VCaP (cell line): Measurements from ENCODE around the gene ADAM22.

Source experiments
- H3K27ac ChIP-seq: fragments of 450-650 bp; 2 replicates; pipeline ENCODE4 v1.5.1; 2017
- TF ChIP-seq, protein P1 (sequence below): fragments of 450-650 bp; conservative IDR thresholded peaks from 2 replicates; pipeline ENCODE4 v1.5.1; 2017; ENCODE audit warnings: mild to moderate bottlenecking, moderate library complexity

The ADAM22 gene

DNA sequence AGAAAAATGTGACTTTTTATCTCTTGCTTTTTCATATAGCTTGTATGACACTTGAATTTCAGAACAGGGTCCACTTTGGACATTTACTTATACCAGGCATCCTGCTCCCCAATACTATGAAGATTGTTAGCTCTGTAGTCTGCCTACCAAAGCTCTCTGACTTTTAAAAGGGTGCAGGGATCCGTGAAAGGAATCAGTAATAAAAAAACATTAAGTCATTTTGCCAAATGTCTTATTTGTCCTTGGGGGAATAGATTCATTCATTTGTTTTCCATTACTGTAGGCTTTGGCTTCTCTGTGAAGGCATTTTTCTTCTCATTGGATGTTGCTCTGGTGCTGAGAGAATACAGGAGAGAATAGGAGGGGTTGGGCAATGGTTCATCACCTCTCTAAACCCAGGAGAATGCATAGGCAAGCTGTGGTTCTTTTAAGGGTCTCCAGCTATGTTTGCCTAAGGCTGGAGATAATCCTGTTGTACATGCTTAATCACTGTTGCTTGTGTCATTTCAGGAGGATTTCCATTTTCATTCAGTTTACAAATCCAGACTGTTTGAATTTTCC, 182.3 kb downstream of the ADAM22 start:
- TF ChIP-seq, protein P1, sequence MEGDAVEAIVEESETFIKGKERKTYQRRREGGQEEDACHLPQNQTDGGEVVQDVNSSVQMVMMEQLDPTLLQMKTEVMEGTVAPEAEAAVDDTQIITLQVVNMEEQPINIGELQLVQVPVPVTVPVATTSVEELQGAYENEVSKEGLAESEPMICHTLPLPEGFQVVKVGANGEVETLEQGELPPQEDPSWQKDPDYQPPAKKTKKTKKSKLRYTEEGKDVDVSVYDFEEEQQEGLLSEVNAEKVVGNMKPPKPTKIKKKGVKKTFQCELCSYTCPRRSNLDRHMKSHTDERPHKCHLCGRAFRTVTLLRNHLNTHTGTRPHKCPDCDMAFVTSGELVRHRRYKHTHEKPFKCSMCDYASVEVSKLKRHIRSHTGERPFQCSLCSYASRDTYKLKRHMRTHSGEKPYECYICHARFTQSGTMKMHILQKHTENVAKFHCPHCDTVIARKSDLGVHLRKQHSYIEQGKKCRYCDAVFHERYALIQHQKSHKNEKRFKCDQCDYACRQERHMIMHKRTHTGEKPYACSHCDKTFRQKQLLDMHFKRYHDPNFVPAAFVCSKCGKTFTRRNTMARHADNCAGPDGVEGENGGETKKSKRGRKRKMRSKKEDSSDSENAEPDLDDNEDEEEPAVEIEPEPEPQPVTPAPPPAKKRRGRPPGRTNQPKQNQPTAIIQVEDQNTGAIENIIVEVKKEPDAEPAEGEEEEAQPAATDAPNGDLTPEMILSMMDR = no peak
- H3K27ac ChIP-seq = no peak overlapping the region

DNA sequence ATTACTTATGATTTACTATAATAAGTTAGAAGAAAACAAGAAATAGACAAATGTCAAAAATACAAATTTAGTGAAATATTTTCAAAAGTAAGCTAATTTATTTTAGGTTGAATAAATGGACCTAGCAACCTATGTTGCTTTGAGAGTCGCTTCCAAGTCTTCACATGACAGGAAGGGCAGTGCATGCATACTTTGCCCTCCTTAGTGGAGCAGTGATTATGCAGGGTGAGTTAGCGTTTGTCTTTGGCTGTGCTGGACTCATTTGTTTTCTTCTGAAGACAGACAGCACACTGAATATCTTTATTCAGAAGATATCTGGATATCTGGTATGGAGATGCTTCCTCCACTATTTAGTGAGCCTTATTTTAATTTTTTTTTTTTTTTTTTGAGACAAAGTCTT, 183.3 kb downstream of the ADAM22 start:
- H3K27ac ChIP-seq = no peak overlapping the region
- TF ChIP-seq, protein P1 = no peak

DNA sequence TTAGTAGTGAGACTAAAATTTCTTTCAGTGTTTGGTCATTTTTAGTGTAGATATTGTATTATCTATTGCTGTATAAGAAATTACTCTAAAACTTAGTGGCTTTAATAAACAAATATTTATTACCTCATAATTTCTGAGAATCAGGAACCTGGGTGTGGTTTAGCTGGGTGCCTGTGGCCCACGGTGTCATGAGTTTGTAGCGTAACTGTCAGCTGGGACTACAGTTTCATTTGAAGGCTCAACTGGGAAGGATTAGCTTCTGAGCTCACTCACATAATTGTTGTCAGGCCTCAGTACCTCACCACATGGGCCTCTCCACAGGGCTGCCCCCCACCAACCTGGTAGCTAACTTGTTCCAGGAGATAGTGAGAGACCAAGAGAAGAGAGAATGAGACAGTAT, 187.3 kb downstream of the ADAM22 start:
- TF ChIP-seq, protein P1 = no peak
- no peak overlapping the region for H3K27ac ChIP-seq

DNA sequence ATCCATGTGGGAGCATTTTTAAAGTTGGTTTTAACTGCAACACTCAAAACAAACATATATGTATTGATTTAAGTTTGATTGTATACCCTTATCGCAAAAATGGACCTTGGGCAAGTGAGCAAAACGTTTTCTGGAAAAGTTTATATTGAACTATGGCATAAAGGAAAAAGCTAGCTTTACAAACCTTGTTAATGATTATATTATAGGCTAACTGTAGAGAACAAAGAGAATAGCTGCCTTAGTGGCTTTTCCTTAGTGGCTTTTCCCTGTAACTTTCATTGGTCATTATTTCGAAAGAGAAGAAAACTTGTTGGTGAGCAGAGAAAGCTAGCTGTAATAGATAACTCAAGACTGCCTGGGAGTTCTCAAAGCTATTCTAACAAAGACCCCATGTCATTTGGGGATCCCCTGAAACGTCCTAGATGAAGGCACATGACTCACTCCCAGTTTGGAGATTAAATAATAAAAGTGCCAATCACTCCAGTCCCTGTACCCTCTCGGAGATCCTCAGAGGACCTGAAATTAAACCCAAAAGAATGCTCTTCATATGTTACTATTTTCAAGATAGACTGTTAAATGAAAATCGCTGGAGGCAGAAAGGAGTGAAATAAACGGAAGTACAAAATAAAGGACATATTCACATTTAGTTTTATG, 193.7 kb downstream of the ADAM22 start:
- TF ChIP-seq, protein P1 = no peak
- no peak overlapping the region for H3K27ac ChIP-seq

DNA sequence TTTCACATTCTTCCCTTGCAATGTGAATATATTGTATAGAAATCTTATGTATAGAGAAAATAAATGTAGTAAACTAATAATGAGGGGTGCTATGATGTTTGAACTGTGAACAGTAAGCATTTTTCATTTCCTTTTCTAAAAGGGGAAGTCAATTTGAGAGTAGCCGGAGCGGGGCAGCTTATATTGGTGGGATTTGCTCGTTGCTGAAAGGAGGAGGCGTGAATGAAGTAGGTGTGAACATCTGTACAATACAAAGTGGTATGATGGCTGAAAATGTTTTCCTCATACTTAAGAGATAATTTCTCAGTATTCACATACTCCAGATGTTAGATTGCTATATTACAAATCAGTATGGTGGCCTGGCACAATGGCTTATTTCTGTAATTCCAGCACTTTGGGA, 198.7 kb downstream of the ADAM22 start:
- no peak overlapping the region for H3K27ac ChIP-seq
- TF ChIP-seq, protein P1 = no peak

DNA sequence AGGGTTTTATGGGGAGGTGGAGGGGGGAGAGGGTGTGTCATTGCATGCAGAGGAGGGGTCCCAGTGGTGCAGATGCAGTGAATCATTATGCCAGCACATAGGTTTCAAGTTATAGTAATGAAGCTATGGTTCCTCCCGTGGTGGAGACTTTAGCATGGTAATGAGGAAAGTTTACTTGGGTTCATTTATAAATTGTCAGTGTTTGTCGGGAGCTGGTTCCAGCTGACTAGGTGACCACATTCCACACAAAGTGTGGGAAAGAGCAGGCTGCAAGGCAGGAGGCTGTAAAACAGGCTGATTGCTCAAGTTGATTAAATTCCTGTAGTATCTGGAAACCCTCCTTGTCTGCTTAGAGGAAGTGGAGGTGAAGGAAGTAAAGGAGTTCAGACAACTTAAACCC, 206.9 kb downstream of the ADAM22 start:
- no peak overlapping the region for H3K27ac ChIP-seq

DNA sequence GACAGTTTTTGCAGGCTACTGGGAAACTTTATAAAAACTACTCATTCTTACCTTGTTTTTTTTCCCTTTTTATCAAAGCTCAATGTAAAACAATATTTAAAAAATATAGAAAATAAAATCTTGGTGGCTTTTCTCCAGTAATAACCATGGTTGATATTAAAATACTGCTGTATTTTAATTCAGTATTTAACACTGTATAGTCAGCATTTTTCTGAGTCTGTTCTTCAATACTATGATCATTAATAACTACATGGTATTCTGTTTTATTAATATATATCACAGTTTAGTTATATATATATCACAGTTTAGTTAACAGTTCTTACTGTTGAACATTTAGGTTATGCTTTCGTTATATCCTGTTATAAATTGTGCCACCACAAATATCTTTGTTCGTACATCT, 207.4 kb downstream of the ADAM22 start:
- H3K27ac ChIP-seq = no peak overlapping the region
- TF ChIP-seq, protein P1 = no peak

More for the DNA sequence above, 206.9 kb downstream of the ADAM22 start:
- TF ChIP-seq, protein P1 = no peak
